Measurements from ENCODE around the gene ZSWIM4.
A peak's percentile ranks its signal among the peaks of the same experiment; 100 is the strongest.

Gene ZSWIM4

GRCh38 chr19:13865571-13866462, 70.6 kb downstream of the ZSWIM4 start:
- Histone ChIP-seq H3K9ac (ENCODE audit: low read depth, low read length) (no peak overlapping the region), H3K9me3 (ENCODE audit: control insufficient read depth, insufficient read depth, low read length) (no peaks in the 10 kb centered on the region), H3K4me3 (ENCODE audit: low read depth, low read length) (peak overlapping the region; percentile 30), H3K36me3 (ENCODE audit: control insufficient read depth, insufficient read depth, low read length) (no peaks in the 10 kb centered on the region), H3K4me1 (ENCODE audit: control insufficient read depth, insufficient read depth, low read length) (peaks cover 7% of the 10 kb centered on the region), H3K27me3 (ENCODE audit: control insufficient read depth, insufficient read depth, low read length) (peaks cover 52% of the 10 kb centered on the region)

- H3K9me3 ChIP-seq (ENCODE audit: control insufficient read depth, insufficient read depth, low read length) = no peaks in the 10 kb centered on the region
- H3K9ac ChIP-seq (ENCODE audit: low read depth, low read length) = no peak overlapping the region
- H3K4me3 ChIP-seq (ENCODE audit: low read depth, low read length) = peak overlapping the region; percentile 30
- H3K36me3 ChIP-seq (ENCODE audit: control insufficient read depth, insufficient read depth, low read length) = no peaks in the 10 kb centered on the region
- H3K27me3 ChIP-seq (ENCODE audit: control insufficient read depth, insufficient read depth, low read length) = peaks cover 59% of the 10 kb centered on the region
- peaks cover 5% of the 10 kb centered on the region for H3K4me1 ChIP-seq (ENCODE audit: control insufficient read depth, insufficient read depth, low read length)
These were observed 71.3 kb downstream of the ZSWIM4 start for GRCh38 chr19:13866463-13867046.

GRCh38 chr19:13868663-13869062, 73.4 kb downstream of the ZSWIM4 start:
- H3K4me1 ChIP-seq (ENCODE audit: control insufficient read depth, insufficient read depth, low read length) = peaks cover 4% of the 10 kb centered on the region
- peaks cover 70% of the 10 kb centered on the region for H3K27me3 ChIP-seq (ENCODE audit: control insufficient read depth, insufficient read depth, low read length)
- no peaks in the 10 kb centered on the region for H3K36me3 ChIP-seq (ENCODE audit: control insufficient read depth, insufficient read depth, low read length)
- H3K9ac ChIP-seq (ENCODE audit: low read depth, low read length) = no peak overlapping the region
- no peaks in the 10 kb centered on the region for H3K9me3 ChIP-seq (ENCODE audit: control insufficient read depth, insufficient read depth, low read length)
- no peak overlapping the region for H3K4me3 ChIP-seq (ENCODE audit: low read depth, low read length)

GRCh38 chr19:13869281-13869680, 74.0 kb downstream of the ZSWIM4 start:
- H3K4me1 ChIP-seq (ENCODE audit: control insufficient read depth, insufficient read depth, low read length) = peaks cover 3% of the 10 kb centered on the region
- no peak overlapping the region for H3K4me3 ChIP-seq (ENCODE audit: low read depth, low read length)
- no peaks in the 10 kb centered on the region for H3K9me3 ChIP-seq (ENCODE audit: control insufficient read depth, insufficient read depth, low read length)
- peaks cover 70% of the 10 kb centered on the region for H3K27me3 ChIP-seq (ENCODE audit: control insufficient read depth, insufficient read depth, low read length)
- no peak overlapping the region for H3K9ac ChIP-seq (ENCODE audit: low read depth, low read length)
- no peaks in the 10 kb centered on the region for H3K36me3 ChIP-seq (ENCODE audit: control insufficient read depth, insufficient read depth, low read length)

GRCh38 chr19:13870873-13871272, 75.6 kb downstream of the ZSWIM4 start:
- Histone ChIP-seq H3K27me3 (ENCODE audit: control insufficient read depth, insufficient read depth, low read length) (peaks cover 81% of the 10 kb centered on the region), H3K9ac (ENCODE audit: low read depth, low read length) (no peak overlapping the region), H3K9me3 (ENCODE audit: control insufficient read depth, insufficient read depth, low read length) (no peaks in the 10 kb centered on the region), H3K4me3 (ENCODE audit: low read depth, low read length) (no peak overlapping the region), H3K4me1 (ENCODE audit: control insufficient read depth, insufficient read depth, low read length) (no peaks in the 10 kb centered on the region), H3K36me3 (ENCODE audit: control insufficient read depth, insufficient read depth, low read length) (no peaks in the 10 kb centered on the region)

- peaks cover 72% of the 10 kb centered on the region for H3K27me3 ChIP-seq (ENCODE audit: control insufficient read depth, insufficient read depth, low read length)
- no peak overlapping the region for H3K9ac ChIP-seq (ENCODE audit: low read depth, low read length)
These were observed 77.1 kb downstream of the ZSWIM4 start for GRCh38 chr19:13872339-13872694.

GRCh38 chr19:13872695-13873389, 77.6 kb downstream of the ZSWIM4 start:
- no peaks in the 10 kb centered on the region for H3K36me3 ChIP-seq (ENCODE audit: control insufficient read depth, insufficient read depth, low read length)
- no peak overlapping the region for H3K9ac ChIP-seq (ENCODE audit: low read depth, low read length)
- H3K4me3 ChIP-seq (ENCODE audit: low read depth, low read length) = peak overlapping the region; percentile 30
- H3K27me3 ChIP-seq (ENCODE audit: control insufficient read depth, insufficient read depth, low read length) = peaks cover 67% of the 10 kb centered on the region
- H3K9me3 ChIP-seq (ENCODE audit: control insufficient read depth, insufficient read depth, low read length) = no peaks in the 10 kb centered on the region
- H3K4me1 ChIP-seq (ENCODE audit: control insufficient read depth, insufficient read depth, low read length) = no peaks in the 10 kb centered on the region

More at GRCh38 chr19:13872339-13872694, 77.1 kb downstream of the ZSWIM4 start:
- Histone ChIP-seq H3K4me1 (ENCODE audit: control insufficient read depth, insufficient read depth, low read length) (no peaks in the 10 kb centered on the region), H3K36me3 (ENCODE audit: control insufficient read depth, insufficient read depth, low read length) (no peaks in the 10 kb centered on the region), H3K4me3 (ENCODE audit: low read depth, low read length) (peak overlapping the region; percentile 30), H3K9me3 (ENCODE audit: control insufficient read depth, insufficient read depth, low read length) (no peaks in the 10 kb centered on the region)

- Histone ChIP-seq H3K27me3 (ENCODE audit: control insufficient read depth, insufficient read depth, low read length) (peaks cover 56% of the 10 kb centered on the region), H3K36me3 (ENCODE audit: control insufficient read depth, insufficient read depth, low read length) (no peaks in the 10 kb centered on the region), H3K9ac (ENCODE audit: low read depth, low read length) (no peak overlapping the region), H3K9me3 (ENCODE audit: control insufficient read depth, insufficient read depth, low read length) (no peaks in the 10 kb centered on the region), H3K4me1 (ENCODE audit: control insufficient read depth, insufficient read depth, low read length) (no peaks in the 10 kb centered on the region), H3K4me3 (ENCODE audit: low read depth, low read length) (no peak overlapping the region)
These were observed 78.7 kb downstream of the ZSWIM4 start for GRCh38 chr19:13873834-13874515.

- Histone ChIP-seq H3K36me3 (ENCODE audit: control insufficient read depth, insufficient read depth, low read length) (no peaks in the 10 kb centered on the region), H3K27me3 (ENCODE audit: control insufficient read depth, insufficient read depth, low read length) (peaks cover 49% of the 10 kb centered on the region), H3K9ac (ENCODE audit: low read depth, low read length) (no peak overlapping the region), H3K4me1 (ENCODE audit: control insufficient read depth, insufficient read depth, low read length) (peaks cover 5% of the 10 kb centered on the region), H3K9me3 (ENCODE audit: control insufficient read depth, insufficient read depth, low read length) (no peaks in the 10 kb centered on the region), H3K4me3 (ENCODE audit: low read depth, low read length) (no peak overlapping the region)
These were observed 80.6 kb downstream of the ZSWIM4 start for GRCh38 chr19:13875824-13876223.

- H3K4me3 ChIP-seq (ENCODE audit: low read depth, low read length) = no peak within 1 kb of the TSS
- H3K27me3 ChIP-seq (ENCODE audit: control insufficient read depth, insufficient read depth, low read length) = peaks cover 39% of the 10 kb centered on the region
- H3K9me3 ChIP-seq (ENCODE audit: control insufficient read depth, insufficient read depth, low read length) = no peaks in the 10 kb centered on the region
- H3K9ac ChIP-seq (ENCODE audit: low read depth, low read length) = no peak within 1 kb of the TSS
- H3K4me1 ChIP-seq (ENCODE audit: control insufficient read depth, insufficient read depth, low read length) = peaks cover 10% of the 10 kb centered on the region
- H3K36me3 ChIP-seq (ENCODE audit: control insufficient read depth, insufficient read depth, low read length) = no peaks in the 10 kb centered on the region
These were observed 81.6 kb downstream of the ZSWIM4 start, which contains the start of gene NANOS3 for GRCh38 chr19:13876834-13877233. Gene NANOS3, plus strand, starts transcription at chr19:13877134. Its CDS starts 115 bp downstream, at chr19:13877249.

- Histone ChIP-seq H3K9ac (ENCODE audit: low read depth, low read length) (no peak overlapping the region), H3K4me3 (ENCODE audit: low read depth, low read length) (no peak overlapping the region), H3K36me3 (ENCODE audit: control insufficient read depth, insufficient read depth, low read length) (no peaks in the 10 kb centered on the region), H3K9me3 (ENCODE audit: control insufficient read depth, insufficient read depth, low read length) (no peaks in the 10 kb centered on the region), H3K27me3 (ENCODE audit: control insufficient read depth, insufficient read depth, low read length) (peaks cover 34% of the 10 kb centered on the region), H3K4me1 (ENCODE audit: control insufficient read depth, insufficient read depth, low read length) (peaks cover 10% of the 10 kb centered on the region)
These were observed 82.1 kb downstream of the ZSWIM4 start for GRCh38 chr19:13877303-13877702.

All from iPS-15b (cell line).